GM10266 (cell line): ENCODE measurements around the gene ZNF146.

Experiments used
- DNase-seq: peaks from one replicate; pipeline ENCODE4 v3.0.0; 2012; ENCODE audit errors: extremely low spot score
- CTCF ChIP-seq: IDR thresholded peaks from 2 replicates; pipeline ENCODE4 v1.5.1; 2012; ENCODE audit warnings: mild to moderate bottlenecking, low read depth; ENCODE audit not compliant: control insufficient read depth, insufficient read depth; ENCODE audit errors: missing control alignments

Gene ZNF146

GRCh38 chr19:36236946-36237310 is 22.0 kb downstream of the ZNF146 start:
- no peak for TF ChIP-seq CTCF
- no peak for DNase-seq

- DNase-seq: no peak
- TF ChIP-seq CTCF: no peak
Measured at GRCh38 chr19:36244066-36244465, 29.2 kb downstream of the ZNF146 start.

- DNase-seq: no peak
- no peak for TF ChIP-seq CTCF
Measured at GRCh38 chr19:36245210-36246005, 30.5 kb downstream of the ZNF146 start.

GRCh38 chr19:36246006-36246481 is 31.1 kb downstream of the ZNF146 start:
- no peak for DNase-seq
- TF ChIP-seq CTCF: no peak

- TF ChIP-seq CTCF: no peak
- no peak for DNase-seq
Measured at GRCh38 chr19:36252047-36252446, 37.1 kb downstream of the ZNF146 start.

- DNase-seq: no peak
- no peak for TF ChIP-seq CTCF
Measured at GRCh38 chr19:36254848-36255247, 39.9 kb downstream of the ZNF146 start.

GRCh38 chr19:36255316-36255715 is 40.4 kb downstream of the ZNF146 start:
- DNase-seq: no peak
- TF ChIP-seq CTCF: no peak
